ENCODE results near the gene ARHGEF7.

The ARHGEF7 gene

GRCh38 chr13:111353508-111353907 lies 238.4 kb downstream of the ARHGEF7 start:
- TF ChIP-seq CTCF (IDR thresholded peaks at IDR 0.05; ENCODE audit: low read depth, low read length): no peak
- DNase-seq: no peak
- H3K36me3 ChIP-seq: no peaks in the 10 kb centered on the region

DNA sequence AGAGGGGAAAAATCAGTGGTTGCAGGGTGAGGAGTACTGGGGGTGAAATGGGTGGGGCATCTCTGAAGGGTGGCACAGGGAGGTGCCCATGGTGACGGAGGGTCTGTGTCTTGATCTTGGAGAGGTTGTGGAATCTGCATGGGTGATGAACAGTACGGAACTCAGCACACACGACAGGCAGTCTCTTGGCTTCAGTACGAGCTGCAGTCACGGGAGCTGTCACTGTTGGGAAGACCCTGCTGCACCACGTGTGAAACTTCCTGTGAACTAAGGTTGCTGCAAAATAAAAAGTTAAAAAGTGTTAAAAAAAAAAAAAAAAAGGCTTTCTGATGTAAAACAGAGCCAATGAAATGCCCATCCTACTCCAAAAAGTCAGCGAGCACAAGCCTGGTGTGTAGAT lies 239.7 kb downstream of the ARHGEF7 start:
- Histone ChIP-seq H3K27me3 (ENCODE audit: insufficient read depth, low read depth, severe bottlenecking) (peaks cover 96% of the 10 kb centered on the region), H3K4me3 (ENCODE audit: low read depth, low read length) (no peak overlapping the region), H3K36me3 (no peaks in the 10 kb centered on the region), H3K27ac (no peak overlapping the region), H3K9me3 (ENCODE audit: severe bottlenecking) (no peaks in the 10 kb centered on the region)
- no peak for TF ChIP-seq CTCF (IDR thresholded peaks at IDR 0.05; ENCODE audit: low read depth, low read length)
- no peak for DNase-seq

More at GRCh38 chr13:111353508-111353907, 238.4 kb downstream of the ARHGEF7 start:
- no peaks in the 10 kb centered on the region for H3K9me3 ChIP-seq (ENCODE audit: severe bottlenecking)
- H3K27ac ChIP-seq: no peak overlapping the region
- H3K27me3 ChIP-seq (ENCODE audit: insufficient read depth, low read depth, severe bottlenecking): peaks cover 98% of the 10 kb centered on the region
- no peak overlapping the region for H3K4me3 ChIP-seq (ENCODE audit: low read depth, low read length)

Measured in WERI-Rb-1 (cell line).